CD4-positive, alpha-beta T cell treated with Interleukin-17A for 1 hour (primary cell): ENCODE measurements around the gene LRRC52.

ENCODE experiments used
- DNase-seq: peaks from one replicate; pipeline ENCODE4 v3.0.0-alpha.2; 2020

LRRC52 gene

GRCh38 chr1:165539306-165539705 is 4.5 kb upstream of the LRRC52 start:
- no peak for DNase-seq

- DNase-seq: no peak
Measured at GRCh38 chr1:165539908-165540307, 3.9 kb upstream of the LRRC52 start.

- no peak for DNase-seq
Measured at GRCh38 chr1:165542015-165542631, 1.7 kb upstream of the LRRC52 start.

- DNase-seq: no peak
Measured at GRCh38 chr1:165542647-165543046, 1.2 kb upstream of the LRRC52 start.

- no peak for DNase-seq
Measured at GRCh38 chr1:165544996-165545395, 1.2 kb downstream of the LRRC52 start.

- DNase-seq: no peak
Measured at GRCh38 chr1:165545974-165546373, 2.2 kb downstream of the LRRC52 start.

- no peak for DNase-seq
Measured at GRCh38 chr1:165549973-165550372, 6.2 kb downstream of the LRRC52 start.

GRCh38 chr1:165551469-165551868 is 7.7 kb downstream of the LRRC52 start:
- DNase-seq: no peak

- DNase-seq: no peak
Measured at GRCh38 chr1:165560883-165561656, 17.3 kb downstream of the LRRC52 start.

- DNase-seq: no peak
Measured at GRCh38 chr1:165562571-165562970, 18.8 kb downstream of the LRRC52 start.

GRCh38 chr1:165563551-165563950 is 19.8 kb downstream of the LRRC52 start:
- DNase-seq: no peak

- no peak for DNase-seq
Measured at GRCh38 chr1:165564561-165564960, 20.8 kb downstream of the LRRC52 start.

- no peak for DNase-seq
Measured at GRCh38 chr1:165565751-165566490, 22.1 kb downstream of the LRRC52 start.

GRCh38 chr1:165570078-165570477 is 26.3 kb downstream of the LRRC52 start:
- DNase-seq: no peak

GRCh38 chr1:165573787-165574186 is 30.0 kb downstream of the LRRC52 start:
- DNase-seq: no peak

- no peak for DNase-seq
Measured at GRCh38 chr1:165574295-165574694, 30.5 kb downstream of the LRRC52 start.

GRCh38 chr1:165575468-165576099 is 31.8 kb downstream of the LRRC52 start:
- no peak for DNase-seq

GRCh38 chr1:165576536-165576935 is 32.7 kb downstream of the LRRC52 start:
- DNase-seq: no peak

GRCh38 chr1:165577707-165578106 is 33.9 kb downstream of the LRRC52 start:
- DNase-seq: no peak

GRCh38 chr1:165580931-165581871 is 37.4 kb downstream of the LRRC52 start:
- no peak for DNase-seq

- DNase-seq: no peak
Measured at GRCh38 chr1:165581926-165582325, 38.1 kb downstream of the LRRC52 start.

GRCh38 chr1:165586398-165586797 is 42.6 kb downstream of the LRRC52 start:
- no peak for DNase-seq
